ENCODE results near the gene BRWD1.

DNA sequence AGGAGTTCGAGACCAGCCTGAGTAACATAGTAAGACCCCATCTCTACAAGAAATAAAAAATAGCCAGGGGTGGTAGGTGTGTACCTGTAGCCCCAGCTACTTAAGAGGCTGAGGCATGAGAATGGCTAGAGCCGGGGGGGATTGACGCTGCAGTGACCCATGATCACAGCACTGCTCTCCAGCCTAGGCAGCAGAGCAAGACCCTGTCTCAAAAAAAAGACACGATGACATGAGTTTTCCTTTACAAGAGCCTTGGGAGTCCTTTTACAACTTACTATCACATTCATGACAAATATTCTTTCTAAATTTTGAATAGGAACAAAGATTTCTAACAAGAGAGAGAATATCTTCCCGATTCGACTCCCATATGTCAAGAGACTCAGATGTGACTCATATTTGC lies 3.3 kb upstream of the BRWD1 start:
- TF ChIP-seq, protein P1, sequence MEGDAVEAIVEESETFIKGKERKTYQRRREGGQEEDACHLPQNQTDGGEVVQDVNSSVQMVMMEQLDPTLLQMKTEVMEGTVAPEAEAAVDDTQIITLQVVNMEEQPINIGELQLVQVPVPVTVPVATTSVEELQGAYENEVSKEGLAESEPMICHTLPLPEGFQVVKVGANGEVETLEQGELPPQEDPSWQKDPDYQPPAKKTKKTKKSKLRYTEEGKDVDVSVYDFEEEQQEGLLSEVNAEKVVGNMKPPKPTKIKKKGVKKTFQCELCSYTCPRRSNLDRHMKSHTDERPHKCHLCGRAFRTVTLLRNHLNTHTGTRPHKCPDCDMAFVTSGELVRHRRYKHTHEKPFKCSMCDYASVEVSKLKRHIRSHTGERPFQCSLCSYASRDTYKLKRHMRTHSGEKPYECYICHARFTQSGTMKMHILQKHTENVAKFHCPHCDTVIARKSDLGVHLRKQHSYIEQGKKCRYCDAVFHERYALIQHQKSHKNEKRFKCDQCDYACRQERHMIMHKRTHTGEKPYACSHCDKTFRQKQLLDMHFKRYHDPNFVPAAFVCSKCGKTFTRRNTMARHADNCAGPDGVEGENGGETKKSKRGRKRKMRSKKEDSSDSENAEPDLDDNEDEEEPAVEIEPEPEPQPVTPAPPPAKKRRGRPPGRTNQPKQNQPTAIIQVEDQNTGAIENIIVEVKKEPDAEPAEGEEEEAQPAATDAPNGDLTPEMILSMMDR (IDR thresholded peaks at IDR 0.05; ENCODE audit: borderline replicate concordance, extremely low read depth, low read length, poor library complexity, severe bottlenecking) = no peak
- TF ChIP-seq EZH2 (IDR thresholded peaks at IDR 0.05; ENCODE audit: borderline replicate concordance, low read depth, low read length, severe bottlenecking) = no peak
